KBM-7 (cell line): Measurements from ENCODE around the gene COL20A1.

ENCODE experiments used
- DNase-seq: peaks from one replicate; pipeline ENCODE4 v3.0.0-alpha.2; 2015
- in situ Hi-C: fragments of 300-500 bp; cut with MboI; formaldehyde crosslinking; loops from 2 replicates; pipeline ENCODE4 v1.14.3; 2020; ENCODE audit warnings: low sequenced_read_pairs, low pct_unique_long_range_greater_than_20kb, mixed read lengths

COL20A1 gene

DNA sequence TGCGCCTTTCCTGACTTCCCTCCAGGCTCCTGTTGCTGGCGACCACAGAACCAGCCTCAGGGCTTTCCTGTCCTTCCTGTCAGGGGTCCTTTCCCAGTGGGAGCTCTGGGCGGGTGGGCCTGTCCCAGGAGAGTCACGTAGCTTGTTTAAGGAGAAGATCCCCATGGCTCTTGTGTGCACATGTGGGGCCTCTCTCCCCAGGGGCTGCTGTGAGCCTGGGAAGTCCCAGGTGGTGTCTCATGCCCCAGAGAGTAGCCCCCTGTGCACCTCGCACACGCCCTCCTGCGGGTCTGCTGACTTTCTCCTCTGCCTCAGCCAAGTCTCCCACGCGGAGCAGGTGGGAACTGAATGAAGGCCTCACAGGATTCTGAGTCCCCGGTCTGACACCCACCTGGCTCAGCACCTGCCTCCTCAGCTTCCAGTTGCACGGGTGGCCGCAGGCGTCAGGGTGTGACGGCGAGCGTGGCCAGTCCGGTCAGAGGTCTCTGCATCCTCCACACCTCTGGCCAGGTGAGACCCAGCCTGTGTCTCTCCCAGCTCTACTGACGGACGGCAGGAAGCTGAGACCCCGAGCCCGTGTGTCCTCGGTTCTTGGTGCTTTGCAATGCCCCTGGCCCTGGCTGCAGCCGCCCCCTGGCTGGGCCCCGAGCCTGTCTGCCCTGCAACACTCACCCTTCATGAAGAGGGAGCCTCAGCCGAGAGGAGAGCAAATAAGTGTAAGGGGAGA is 33.1 kb upstream of the COL20A1 start:
- no peak for DNase-seq
- in situ Hi-C loops = no loop called here

DNA sequence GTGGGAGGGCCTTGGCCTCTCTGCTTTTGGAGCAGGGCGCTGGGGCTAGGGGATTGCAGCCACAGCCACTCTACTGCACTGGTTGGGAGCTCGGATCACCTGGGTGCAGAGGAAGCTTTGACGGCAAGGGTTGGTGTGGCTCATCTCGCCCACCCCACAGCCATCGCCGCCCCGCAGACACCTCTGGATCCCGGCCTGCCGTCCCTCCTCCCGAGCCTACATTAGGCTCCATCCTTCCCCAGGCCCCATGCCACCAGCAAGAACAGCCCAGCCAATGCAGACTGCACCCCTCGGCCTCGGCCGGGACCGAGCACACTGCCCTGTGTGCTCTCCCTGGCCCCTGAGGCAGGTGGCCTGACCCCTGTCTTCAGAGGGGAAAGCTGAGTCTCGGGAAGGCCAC is 32.5 kb upstream of the COL20A1 start:
- in situ Hi-C loops = no loop called here
- DNase-seq = no peak

GRCh38 chr20:63261060-63261794 is 31.8 kb upstream of the COL20A1 start:
- no peak for DNase-seq
- in situ Hi-C loops = no loop called here

DNA sequence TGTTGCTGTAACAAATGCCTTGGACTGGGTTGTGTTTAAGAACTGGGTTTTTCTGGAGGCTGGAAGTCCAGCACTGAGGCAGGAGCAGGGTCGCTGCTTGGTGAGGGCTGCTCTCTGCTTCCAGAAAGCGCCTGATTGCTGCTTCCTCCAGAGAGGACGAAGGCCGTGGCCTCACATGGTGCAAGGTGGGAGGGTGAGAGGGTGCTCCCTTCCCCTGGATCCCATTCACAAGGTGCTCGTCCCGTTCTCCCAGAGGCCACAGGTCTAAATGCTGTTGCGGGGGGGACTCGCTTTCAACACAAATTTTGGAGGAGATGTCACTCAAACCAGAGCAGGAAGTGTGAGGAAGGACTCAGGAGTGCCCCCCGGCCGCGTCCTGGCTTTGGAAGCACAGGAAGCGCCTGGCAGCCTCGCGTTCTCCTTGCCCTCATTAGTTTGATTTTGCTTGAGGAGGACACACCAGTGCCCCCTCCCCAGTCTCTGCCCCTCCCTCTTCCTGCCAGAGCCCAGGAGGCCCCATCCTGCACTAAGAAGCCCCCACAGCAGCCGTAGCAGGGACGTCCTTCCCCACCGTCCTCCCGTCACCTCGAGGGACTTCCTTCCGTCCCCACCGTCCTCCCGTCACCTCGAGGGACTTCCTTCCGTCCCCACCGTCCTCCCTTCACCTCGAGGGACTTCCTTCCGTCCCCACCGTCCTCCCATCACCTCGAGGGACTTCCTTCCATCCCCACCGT is 31.0 kb upstream of the COL20A1 start:
- in situ Hi-C loops = no loop called here
- no peak for DNase-seq

- in situ Hi-C loops = no loop called here
- no peak for DNase-seq
Measured at GRCh38 chr20:63262836-63263235, 30.1 kb upstream of the COL20A1 start.

DNA sequence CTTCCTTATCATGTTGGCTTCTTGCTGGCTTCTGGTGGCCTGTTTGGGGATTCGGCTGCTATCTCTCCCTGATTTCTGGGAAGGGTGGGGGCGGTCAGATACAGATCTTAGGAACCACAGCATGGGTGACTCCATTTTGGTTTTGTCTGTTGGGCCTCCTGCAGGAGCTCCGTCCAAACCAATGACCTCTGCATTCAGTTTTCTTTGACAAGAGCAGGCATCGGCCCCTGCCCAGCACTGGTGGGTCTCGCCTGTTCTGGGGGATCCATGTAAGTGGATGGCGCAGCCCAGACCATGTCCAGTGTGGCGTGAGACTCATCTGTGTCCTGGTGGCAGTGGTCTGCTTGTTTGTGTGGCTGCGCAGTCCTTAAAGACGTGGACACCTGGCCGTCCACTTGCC is 29.0 kb upstream of the COL20A1 start:
- in situ Hi-C loops = no loop called here

GRCh38 chr20:63264519-63264918 is 28.5 kb upstream of the COL20A1 start:
- in situ Hi-C loops = no loop called here
- DNase-seq = no peak

More for the DNA sequence above, 29.0 kb upstream of the COL20A1 start:
- DNase-seq = no peak

GRCh38 chr20:63265891-63266515 is 27.0 kb upstream of the COL20A1 start:
- in situ Hi-C loops = no loop called here
- DNase-seq = no peak

DNA sequence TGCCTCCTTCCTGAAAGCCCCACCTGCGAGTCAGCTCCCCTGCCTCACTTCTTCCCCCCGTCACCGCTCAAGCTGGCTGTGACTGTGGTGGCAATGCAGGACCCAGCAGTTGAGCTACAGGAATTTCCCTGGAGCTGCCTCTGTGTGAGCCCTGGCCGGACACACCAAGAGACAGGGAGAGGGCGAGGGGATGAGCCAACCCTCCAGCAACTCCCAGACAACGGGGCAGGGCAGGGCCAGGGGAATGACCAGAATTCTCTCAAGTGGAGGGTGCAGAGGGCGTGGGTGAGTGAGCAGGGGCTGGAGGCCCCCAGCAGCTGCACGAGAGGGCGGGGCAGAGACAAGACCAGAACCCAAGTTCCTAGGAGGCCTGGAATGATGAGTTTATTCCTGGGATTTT is 25.3 kb upstream of the COL20A1 start:
- no peak for DNase-seq
- in situ Hi-C loops = no loop called here

DNA sequence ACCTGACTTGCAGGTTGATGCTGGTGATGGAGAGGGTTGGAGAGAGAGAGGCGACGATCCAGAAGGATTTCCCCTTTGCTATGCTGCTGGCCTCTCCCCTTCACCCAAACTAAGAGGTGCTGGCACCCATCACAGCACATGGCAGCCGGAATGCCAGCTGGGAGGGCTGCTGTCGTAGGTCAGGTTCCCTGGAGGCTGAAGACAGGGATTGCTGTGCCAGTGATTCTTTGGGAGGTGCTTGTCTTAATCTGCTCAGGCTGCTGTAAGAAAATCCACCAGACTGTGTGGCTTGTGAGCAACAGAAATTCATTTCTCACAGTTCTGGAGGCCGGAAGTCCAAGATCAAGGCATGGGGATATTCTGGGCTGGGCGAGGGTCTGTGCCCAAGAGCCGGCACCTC is 24.7 kb upstream of the COL20A1 start:
- DNase-seq = no peak
- in situ Hi-C loops = no loop called here

DNA sequence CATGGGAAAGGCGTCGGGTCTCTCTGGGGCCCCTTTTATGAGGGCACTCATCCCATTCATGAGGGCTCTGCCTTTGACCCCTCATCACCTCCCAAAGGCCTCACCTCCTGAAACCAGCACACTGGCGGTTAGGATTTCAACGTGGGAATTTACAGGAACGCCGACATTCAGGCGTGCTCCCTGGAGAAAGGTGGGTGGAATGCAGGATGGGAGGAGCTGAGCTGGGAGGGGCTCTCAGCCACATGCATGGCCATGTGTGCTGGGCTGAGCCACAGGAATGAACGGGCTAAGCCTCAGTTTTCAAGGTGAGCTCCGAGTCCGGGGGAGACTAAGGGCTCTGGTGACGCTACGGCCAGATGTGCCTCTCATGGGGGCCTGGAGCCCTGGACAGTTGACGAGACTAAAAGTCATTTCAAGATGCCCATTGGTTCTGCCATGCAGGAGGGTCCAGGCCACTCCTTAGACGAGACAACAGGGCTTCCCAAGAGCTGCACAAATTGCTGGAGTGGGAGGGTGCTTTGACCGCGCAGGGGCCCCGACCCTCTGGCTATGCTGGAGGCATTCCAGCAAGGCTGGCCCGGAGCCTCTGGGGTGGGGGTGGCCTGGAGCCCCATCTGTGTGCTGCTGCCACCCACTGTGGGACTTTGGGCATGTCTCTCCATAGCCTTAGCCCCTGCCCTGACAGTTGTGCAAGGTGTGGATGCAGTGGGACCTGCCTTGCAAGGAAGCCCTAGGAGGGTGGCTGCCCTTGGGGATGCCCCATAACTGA is 24.1 kb upstream of the COL20A1 start:
- in situ Hi-C loops = no loop called here
- no peak for DNase-seq

GRCh38 chr20:63269724-63270123 is 23.3 kb upstream of the COL20A1 start:
- DNase-seq = no peak
- in situ Hi-C loops = no loop called here

GRCh38 chr20:63270606-63271325 is 22.2 kb upstream of the COL20A1 start:
- no peak for DNase-seq
- in situ Hi-C loops = no loop called here

DNA sequence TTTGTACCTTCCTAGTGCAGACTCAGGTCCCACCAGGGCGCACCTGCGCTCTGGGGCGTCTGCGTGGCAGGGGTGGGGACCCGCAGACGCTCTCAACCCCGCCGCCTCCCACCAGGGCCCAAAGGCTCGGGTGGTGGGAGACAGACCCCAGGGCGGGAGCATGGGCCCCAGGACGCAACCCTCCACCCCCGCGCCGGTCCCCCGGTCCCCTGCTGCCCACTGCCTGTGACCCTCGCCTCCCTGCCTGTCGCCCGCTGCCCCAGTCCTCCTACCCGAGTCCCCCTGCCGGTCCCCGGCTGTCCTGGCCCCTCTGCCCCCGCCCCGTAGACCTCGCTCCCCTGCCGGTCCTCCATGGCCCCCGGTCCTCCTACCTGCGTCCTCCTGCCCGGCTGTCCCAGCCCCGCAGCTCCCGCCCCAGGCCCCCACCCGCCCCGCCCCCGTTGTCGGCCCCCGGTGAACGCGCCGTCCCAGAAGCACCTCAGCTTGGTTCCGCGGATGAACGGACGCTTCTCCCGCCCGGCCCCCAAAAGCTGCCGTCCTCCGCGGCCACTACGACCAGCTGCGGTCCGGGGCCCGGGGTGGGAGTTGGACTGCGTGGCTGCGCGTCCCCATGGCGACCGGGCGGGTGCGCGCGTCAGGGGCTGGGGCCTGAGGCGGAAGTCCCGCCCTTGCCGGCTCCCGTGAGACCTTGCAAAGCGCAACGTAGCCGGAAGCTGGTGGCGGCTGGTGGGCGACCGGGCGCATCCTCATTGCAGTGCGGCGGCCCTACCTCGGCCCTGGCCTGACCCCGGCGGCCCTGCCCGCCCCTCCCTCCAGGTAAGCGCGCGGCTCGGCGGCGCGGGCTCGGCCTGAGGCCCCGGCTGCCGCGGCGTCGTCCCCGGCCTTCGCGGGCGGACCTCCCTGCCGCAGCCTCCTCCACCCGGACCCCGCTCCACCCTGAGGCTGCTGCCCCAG is 20.6 kb upstream of the COL20A1 start, which contains the start of gene ARFGAP1:
Gene ARFGAP1 (plus strand): TSS at position 709 of the 954 bp plus-strand sequence. CDS start 2,768 bp downstream, outside the sequence.
- peak; percentile 87 for DNase-seq
- in situ Hi-C loops = no loop called here

DNA sequence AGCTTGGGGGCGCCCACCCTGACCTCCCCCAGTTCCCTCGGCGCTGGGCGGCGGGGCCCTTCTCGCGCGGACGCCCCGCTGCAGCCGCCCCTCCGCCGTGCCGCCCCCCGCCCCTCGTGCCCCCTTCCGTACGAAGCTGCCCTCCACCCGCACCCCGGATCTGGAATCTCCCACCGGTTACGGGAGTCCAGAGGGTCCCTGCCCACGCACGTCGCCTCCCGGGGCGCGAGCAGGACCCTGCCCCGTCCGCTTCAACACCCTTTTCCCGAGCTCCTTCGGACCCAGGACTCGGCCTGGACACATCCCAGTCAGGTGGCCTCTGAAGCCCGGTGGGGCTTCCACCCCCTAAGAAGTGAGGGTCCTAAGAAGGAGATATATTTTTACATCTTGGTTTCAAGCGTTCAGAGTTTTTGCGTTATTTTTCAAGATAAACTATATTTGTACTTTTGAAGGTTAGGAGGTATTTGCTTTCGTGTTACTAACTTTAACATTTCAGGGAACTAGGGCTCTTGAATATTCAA is 19.9 kb upstream of the COL20A1 start:
- in situ Hi-C loops = no loop called here
- no peak for DNase-seq

- in situ Hi-C loops = no loop called here
- DNase-seq = no peak
Measured at GRCh38 chr20:63273635-63274380, 19.2 kb upstream of the COL20A1 start.
